Activated T-helper 9 cell treated with anti-CD3 and anti-CD28 coated beads, Interleukin-2, amount 50 U/mL, for 16 hours (primary cell): ENCODE results near the gene PDZD2.
"Not testable (repeated sequence)": the region's sequence is repeated elsewhere in the genome, so short reads cannot be mapped to it uniquely, and the experiment has no call there.

Experiments
- DNase-seq: peaks from one replicate; pipeline ENCODE4 v3.0.0-alpha.2; 2020; ENCODE audit warnings: low read depth

PDZD2 gene

DNA sequence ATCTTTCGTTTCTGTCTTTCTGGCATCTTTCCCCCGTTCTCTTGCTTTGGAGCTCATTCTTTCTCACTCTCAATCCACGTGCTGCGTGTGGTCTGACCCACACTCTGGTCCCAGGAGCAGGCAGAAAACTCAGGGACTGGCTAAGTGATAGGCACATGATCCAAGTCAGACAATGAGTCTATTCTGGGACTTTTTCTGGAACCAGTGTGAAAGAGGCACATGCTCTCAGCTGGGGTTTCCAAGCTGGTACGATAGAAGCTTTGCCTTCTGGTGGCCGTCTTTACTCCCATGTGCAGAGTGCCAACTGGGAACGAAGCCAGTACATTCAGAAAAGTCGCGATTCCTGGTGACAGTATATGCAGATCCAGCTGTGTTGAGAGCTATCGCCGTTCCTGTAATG lies 94.4 kb downstream of the PDZD2 start:
- no peak for DNase-seq

DNA sequence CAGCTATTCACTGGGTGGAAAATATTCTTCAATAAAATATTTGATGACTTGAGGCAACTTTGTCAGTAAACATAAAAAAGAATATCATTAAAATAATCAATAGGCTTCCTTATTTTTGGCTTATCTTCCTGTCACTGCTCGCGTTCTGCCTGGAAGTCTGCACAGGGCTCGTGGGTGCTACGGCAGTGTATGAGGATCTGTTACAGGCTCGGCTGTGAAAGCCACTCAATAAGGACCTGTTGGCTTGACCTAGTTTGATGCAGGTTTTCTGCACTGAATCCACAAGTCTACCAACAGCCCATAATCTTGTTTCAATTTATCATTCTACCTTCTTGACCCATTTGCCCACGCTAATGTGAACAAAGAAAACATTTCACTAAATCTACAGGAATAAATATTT lies 97.2 kb downstream of the PDZD2 start:
- no peak for DNase-seq

DNA sequence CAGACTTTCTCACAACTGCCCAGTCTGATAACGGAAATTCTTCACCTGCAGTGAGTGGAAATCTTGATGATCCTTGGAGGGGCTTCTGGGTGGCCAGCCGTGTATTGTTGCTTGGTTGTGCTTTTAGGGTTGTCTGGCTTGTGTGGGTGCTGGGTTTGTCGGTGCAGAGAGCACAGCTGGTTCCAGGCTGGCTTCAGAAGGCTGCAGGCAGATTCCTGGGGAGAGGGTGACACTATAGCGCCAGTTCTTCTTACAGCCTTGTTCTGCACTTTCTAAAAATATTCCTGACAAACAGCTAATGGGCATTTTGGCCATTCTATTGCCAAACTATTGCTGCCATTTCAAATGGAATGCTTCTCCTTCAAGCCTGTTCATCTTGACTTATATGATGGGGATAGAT lies 99.3 kb downstream of the PDZD2 start:
- no peak for DNase-seq

DNA sequence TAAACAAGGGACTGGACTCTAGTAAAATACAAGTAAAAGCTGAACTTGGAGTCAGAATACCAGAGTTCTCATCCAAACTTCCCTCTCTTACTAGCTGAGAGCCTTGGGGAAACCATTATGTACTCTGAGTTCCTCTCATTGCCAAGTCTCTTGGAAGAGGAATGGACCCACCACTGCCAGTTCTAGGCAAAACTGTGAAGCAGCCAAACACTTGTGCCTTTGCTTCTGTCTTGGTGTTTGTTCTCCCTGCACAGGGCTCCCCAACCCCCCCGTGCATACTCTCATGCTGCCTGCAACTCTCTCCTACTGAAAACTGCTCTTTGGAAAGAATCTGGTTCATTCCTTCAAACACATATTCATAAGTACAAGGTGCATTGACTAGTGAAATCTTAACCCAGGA lies 102.6 kb downstream of the PDZD2 start:
- no peak for DNase-seq

DNA sequence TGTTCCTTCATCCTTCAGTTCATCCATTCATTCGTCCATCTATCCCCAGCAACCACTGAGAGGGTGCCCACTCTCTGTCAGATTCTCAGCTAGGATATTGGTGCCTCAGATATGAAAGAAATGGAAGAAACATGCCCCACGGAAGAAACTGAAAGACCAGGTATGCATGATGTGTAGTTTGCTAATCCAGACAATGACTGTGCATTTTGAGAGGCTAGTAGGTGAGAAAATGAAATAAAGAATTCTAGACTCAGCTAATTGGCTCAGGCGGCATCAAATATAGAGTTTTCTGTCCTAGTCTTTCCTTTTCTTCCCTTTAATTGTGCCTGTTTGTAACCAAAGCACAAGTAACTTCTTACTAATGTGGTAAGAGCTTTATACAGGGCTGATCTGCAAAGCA lies 104.7 kb downstream of the PDZD2 start:
- no peak for DNase-seq

DNA sequence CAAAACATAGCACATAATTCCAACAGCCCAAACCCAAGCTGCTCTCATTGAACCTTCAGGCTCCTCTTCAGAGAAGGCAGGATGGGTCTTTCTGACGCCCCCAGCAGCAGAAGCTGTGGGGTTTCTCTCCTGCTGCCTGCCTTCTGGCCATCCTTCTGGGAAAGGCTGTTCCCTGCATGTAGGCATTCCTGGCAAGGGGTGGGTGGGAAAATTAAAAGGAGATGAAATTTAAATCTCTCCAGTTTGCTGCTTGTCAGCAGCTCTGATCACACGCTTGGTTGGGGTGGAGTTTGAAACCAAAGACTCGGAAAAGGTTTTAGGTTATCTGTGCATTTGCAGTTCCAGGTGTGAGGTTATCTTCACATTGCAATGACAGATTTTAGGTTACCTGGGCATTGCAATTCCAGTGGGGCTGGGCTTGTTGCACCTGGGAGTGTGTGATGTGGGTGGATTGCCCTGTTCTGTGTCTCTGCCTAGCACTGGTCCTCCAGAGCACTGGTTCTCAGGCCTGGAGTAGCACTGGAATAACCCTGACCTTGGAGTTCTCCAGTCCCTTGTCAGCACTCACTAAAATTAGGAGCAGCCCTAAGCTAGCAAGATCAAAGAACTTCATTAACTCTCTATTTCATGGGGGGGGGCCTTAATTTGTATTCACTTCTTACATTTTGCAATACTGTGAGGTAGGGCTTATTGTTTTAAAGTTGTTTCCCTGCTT lies 109.7 kb downstream of the PDZD2 start:
- no peak for DNase-seq

DNA sequence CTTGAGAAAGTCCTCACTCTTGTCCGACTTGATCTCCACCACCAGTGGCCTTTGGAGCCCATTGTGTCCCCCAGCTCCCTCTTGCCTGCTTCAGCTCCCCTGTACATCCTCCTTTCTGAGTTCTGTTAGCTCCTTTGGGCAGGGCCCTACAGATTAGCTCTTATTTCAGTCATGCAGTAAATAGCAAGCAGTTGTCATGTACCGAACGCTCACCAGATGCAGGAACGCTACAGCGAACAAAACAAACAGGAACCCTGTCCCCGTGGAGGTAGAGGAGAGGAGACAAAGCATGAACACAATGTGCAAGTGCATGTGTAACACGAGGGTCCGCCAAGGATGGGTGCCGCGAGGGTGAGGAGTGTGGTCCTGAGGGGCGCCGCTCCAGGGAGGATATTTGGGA lies 111.3 kb downstream of the PDZD2 start:
- DNase-seq: no peak

DNA sequence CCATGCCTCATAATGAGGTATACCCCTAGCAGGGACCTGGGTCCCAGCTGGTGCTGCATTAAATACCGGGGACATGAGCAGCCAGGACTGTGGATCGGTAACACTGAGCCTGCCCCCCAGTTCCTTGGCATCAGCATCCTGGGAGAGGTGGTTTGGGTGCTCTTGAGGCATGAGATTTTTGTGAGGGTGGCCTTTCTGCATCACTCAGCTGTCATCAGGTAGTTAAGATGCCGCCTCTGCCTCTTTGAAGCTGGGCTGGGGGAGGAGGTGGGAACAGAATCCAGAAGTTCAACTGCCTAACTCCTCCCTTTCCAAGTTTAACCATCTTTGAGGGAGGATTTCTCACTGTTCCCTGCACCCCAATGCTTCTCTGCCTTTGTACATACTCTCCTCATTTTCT lies 112.7 kb downstream of the PDZD2 start:
- no peak for DNase-seq

DNA sequence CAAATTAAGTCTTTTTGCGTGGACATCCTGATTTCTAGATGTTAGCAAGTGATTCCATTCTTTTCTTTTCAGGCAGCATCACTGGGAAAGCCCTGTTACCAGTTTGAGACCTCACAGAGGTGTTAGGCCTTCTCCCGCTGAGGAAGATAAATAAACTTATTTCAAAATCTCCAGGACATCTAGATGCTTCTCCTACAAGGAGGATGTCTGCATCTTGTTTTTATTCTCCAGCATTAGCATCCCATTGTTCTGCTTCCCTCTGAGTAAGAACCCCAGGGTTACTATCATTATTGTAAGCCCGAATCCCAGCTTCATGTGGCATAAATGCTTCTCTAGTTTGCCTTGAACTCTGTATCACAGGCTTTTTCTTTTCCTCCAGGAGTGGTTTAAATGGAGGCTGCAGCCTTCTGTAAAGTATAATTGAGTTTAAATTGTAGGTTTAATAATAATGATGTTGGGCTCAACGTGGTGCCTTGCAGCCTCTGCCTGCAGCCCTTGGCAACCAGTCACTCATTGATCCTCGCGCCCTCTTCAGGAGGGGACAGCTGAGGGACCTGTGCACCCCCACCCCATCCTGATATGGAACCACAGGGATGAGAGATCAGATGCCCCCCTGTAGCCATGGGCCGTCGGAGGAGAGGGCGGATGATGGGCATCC lies 114.9 kb downstream of the PDZD2 start:
- DNase-seq: no peak

DNA sequence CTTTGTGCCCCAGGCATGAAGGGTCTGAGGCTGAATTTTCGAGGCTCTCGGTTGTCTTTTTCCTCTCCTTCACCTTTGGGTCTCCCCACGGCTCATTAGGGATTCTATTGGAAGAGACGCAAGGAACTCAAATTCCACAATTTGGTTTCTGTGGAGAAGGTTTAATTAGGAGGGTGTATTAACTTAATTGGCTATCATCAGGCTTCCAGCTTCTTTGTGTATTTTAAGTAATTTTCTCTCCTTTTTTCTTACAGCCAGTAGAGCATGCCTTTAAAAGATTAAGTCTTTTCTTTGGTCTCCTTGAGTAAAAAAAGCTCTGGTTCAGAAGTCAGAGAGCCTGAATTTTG lies 115.4 kb downstream of the PDZD2 start:
- DNase-seq: no peak

DNA sequence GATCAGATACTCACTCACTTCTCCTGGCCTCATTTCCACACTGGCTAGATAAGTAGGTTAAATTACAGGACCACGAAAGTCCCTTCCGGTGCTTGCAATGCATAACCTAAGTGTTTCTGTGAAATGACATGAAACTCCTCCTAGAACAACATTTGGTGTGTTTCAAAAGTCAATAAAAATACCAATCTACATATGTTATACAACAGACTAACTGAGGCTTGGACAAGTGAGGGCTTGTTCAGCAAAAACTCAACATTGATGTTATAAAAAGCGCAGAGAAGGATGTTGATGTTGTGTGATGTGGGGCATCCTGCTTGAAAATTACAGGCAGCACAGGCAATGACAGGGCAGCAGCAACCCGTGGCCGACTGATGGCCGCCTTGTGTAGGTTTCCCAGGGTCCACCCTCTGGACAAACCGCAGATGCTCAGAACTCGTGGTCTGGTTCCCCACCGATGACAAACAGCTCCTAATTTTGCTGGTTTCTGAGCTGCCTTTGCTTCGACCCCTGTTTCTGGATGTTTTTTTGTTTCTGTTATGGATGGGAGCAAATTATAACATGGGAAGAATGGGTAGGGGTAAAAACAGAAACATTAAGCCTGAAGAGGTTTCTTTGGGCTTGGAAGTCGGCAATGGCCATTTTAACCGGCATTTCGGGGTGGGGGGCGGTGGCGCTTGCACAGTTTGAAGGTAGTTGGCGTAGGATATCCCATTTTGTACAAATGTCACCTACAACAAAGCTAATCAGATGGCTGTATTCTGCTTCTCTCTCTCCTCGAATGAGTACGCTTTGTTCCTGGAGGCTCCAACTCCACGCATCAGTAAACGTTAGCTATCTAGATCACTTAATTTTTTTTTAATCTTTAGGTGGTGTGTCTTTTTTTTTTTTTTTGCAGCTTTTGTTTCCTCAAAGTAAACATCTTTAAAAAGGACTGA lies 116.1 kb downstream of the PDZD2 start:
- DNase-seq: no peak

DNA sequence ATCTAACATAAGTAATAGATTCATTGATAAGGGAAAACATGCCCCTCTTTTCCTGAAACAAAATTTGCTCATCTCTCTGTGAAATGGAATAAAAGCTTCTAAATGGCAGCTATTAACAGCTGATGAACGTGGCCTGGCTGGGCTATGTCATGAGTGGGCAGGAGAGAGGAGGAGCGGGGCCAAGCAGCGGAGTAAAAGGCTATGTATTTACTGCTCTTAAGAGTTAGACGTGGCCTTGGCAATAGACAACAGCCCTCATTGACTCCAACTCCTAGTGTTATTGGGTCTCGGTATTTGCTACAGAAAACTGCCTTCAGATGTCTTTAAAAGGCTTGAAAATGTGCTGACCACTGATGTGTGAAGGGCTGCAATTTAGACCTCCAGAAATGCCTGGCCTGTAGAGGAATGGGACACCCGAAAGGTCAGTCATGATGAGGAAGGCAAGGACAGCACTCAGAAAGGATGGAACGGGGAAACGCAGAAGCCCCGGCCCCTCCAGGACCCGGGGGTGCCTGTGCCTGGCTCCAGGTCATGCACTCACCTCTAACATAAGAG lies 116.8 kb downstream of the PDZD2 start:
- no peak for DNase-seq

DNA sequence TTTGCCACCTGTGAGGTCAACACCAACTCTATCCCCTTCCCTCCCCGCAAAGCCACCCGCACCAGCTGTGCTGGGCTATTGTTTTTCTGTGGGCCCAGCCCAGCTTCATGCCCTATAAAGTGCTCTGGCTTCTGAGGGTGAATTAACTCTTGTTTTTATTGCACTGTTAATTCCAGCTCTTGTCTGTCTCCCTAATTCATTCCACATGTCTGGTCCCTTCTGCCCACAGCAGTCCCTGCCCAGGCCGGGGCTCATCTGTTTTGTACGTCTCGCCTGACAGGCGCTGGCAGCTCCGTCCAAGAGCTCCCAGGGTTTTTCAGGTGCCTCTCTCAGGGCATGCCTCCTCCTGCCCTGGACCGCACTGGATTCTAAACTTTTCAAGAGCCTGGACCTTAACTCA lies 118.9 kb downstream of the PDZD2 start:
- DNase-seq: no peak

DNA sequence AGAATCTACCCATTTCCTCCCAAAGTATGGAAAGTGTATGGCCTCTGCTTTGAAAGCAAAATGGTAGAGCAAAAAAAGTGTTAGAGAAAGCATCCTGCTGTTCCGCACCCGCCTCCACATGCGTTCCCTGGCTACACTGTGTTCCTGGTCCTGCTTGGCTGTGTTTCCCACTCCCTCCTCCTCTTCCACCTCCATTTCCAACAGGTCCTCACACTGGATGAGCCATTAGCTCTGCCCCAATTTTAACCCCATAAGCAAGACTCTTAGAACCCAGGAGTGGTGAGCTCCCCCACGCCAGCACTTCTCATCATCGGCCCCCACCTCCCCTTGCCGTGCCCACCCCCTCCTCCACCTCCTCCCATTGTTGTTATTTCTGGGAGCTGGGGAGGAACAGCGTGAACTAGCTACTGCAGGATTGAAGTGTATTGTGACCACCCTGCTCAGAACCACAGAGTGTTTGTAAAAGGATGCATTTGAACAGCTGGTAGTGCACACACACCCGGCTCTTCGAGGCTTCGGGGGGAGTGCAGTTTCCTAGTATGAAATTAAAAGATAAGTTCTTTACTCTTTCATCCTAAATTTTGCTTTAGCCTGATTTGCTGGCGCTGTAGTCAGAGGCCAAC lies 120.0 kb downstream of the PDZD2 start:
- DNase-seq: no peak

DNA sequence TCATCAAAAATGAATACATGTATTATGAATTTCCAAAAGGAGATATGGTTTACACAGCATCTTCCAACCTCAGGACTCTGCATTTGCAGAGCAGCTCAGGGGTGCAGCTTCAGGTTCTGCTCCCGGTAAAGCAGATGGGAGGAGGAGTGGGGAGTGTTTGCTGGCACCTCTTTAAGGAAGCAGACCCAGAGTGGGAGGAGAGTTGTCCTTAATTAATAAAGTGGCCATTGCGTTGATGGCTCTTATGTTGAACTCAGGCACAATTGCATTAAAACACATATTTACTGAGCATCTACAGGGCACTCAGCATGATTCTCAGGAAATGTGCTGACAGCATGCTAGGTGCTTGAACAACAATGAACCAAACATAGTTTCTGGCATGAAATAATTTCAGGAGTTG lies 121.0 kb downstream of the PDZD2 start:
- DNase-seq: no peak

DNA sequence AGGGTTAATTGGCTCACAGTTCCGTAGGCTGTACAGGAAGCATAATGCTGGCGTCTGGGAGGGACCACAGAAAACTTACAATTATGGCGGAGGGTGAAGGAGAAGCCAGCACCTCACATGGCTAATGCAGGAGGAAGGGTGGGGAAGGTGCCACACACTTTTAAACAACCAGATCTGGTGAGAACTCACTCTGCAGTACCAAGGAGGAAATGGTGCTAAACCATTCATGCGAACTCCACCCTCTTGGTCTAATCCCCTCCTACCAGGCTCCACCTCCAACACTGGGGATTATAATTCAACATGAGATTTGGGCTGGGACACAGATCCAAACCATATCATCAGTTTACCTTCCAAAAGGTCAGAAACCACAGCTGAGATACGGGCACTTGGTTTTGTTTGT lies 122.9 kb downstream of the PDZD2 start:
- no peak for DNase-seq

DNA sequence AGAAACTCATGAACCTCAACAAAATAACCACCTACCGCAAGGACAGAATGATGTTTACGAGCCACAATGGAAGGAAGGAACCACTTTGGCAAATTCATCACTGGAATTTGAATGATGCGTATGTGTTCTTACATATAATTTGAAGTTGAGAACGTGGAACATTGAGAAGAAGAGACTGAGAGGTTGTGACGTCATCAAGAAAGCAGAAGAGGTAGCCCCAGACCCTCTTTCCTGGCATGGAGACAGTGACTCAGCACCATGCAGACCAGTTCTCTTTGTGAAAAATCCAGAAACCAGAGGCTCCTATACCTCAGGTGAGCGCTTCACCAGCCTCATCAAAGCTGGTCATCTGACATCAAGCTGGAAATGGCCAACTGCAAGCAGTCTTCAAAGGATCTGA lies 124.5 kb downstream of the PDZD2 start:
- no peak for DNase-seq

DNA sequence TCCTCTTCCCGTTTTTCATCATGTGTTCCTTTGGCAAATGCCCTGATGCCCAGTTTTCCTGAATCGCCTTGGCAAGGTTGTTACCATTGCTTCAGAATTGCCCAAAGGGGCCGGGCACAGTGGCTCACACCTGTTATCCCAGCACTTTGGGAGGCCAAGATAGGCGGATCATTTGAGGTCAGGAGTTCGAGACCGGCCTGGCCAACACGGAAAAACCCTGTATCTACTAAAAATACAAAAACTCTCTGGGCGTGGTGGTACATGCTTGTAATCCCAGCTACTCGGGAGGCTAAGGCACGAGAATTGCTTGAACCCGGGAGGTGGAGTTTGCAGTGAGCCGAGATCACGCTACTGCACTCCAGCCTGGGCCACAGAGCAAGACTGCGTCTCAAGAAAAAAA lies 125.8 kb downstream of the PDZD2 start:
- not testable (repeated sequence) for DNase-seq

DNA sequence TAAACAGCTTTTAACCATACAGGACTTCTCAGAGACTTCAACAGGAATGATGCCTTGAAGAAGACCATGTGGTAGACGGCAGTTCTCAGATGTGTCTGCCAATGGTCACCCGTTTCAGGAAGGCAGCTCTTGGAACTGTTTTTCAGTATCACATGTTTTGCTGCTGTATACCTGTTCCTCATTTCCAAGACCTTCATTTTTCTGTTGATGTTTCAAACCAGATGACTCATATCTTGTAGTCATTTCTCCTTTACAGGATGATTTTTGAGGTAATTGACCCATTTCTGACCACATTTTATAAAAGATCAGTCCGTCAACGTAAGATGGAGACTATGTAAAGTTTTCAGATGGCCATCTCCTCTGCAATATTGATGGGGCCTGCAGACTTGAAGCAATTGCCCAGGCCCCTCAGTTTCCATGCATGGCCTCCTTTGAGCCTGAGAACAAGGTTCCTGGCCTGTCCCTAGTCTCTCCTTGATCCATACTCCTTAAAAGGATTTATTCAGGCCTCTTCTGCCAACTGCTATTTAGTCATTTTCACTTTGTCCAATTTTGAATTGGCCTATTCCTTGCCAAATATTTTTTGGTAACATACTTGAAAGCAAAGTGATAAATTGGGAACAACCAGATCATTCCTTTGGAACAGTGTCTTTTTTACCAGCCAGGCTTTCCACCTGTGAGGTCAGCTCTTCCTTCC lies 128.6 kb downstream of the PDZD2 start:
- DNase-seq: no peak

DNA sequence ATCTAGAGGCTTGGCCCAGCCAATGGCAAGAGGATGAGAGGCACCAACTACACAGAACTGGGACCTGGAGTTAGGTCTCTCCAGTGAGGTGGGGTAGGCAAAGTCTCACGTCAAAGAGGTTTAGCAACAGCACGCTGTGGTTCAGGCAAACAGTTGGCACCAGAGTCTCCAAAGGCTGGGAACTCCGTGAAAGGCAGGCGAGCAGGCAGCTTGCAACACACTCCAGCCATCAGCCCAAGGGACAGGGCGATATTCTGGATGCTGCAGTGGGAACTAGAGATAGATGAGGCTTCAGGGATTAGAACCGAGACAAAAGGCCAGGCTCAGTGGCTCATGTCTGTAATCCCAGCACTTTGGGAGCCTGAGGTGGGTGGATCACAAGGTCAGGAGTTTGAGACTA lies 129.1 kb downstream of the PDZD2 start:
- DNase-seq: no peak

DNA sequence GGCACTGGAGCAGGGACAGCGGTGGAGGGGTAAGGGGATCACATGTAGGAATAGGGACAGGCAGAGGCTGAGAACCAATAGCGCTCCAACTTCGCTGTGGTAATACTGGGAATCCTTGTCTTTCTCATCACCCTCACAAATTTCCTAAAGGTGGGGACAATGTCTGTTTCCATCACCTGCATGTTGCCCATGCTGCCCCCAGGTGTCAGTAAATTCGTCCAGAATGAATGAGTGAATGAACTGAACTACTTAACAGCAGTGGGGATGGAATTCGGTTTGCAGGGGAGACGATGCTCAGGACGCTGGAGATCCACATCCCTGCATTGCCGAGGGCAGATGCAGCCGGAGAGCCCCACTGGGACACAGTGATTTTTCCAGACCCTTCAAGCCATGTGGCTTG lies 129.9 kb downstream of the PDZD2 start:
- no peak for DNase-seq

DNA sequence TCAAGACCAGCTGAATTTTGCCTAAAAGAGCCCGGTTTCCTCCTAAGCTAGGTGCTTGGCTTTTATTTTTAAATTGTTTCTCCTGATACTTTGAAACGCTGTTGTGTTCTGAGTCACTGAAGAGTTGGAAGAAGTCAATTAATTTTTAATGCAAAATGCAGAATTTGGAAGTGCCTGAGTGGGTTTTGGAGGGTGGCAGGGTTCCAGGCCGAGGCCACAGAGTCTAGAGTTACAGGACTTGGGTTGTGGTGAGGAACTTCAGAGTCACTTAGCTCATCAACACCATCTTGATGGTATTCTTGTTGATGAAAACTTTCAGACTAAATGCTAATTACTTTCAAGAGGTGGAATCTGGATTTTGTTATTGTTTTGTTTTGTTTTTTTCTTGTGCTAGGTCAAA lies 130.6 kb downstream of the PDZD2 start:
- DNase-seq: no peak
